HG03139 (cell line): ENCODE results near the gene F11R.
"Not testable (repeated sequence)": the region's sequence is repeated elsewhere in the genome, so short reads cannot be mapped to it uniquely, and the experiment has no call there.

Experiments used
- ATAC-seq: cut with Tn5 transposase; IDR thresholded peaks from one replicate; pipeline ENCODE4 v1.9.1; 2021; ENCODE audit not compliant: unreplicated experiment

F11R gene

GRCh38 chr1:161016683-161017082 is 4.3 kb downstream of the F11R start:
- not testable (repeated sequence) for ATAC-seq

GRCh38 chr1:161013488-161014230 is 7.3 kb downstream of the F11R start:
- ATAC-seq, result peak; percentile 87

- no peak for ATAC-seq
Measured at GRCh38 chr1:161013131-161013487, 7.8 kb downstream of the F11R start.

GRCh38 chr1:161012420-161012819 is 8.5 kb downstream of the F11R start:
- ATAC-seq, result no peak

- ATAC-seq, result no peak
Measured at GRCh38 chr1:161009602-161010211, 11.2 kb downstream of the F11R start.

- no peak for ATAC-seq
Measured at GRCh38 chr1:161008869-161009510, 12.0 kb downstream of the F11R start.

GRCh38 chr1:161007369-161007768 is 13.6 kb downstream of the F11R start:
- no peak for ATAC-seq

- ATAC-seq, result no peak
Measured at GRCh38 chr1:161006563-161006962, 14.4 kb downstream of the F11R start.

- ATAC-seq, result no peak
Measured at GRCh38 chr1:161001525-161001924, 19.4 kb downstream of the F11R start.

- ATAC-seq, result no peak
Measured at GRCh38 chr1:161000736-161001480, 20.0 kb downstream of the F11R start.

- ATAC-seq, result no peak
Measured at GRCh38 chr1:160999376-160999775, 21.6 kb downstream of the F11R start.

- ATAC-seq, result no peak
Measured at GRCh38 chr1:160997323-160998038, 23.5 kb downstream of the F11R start.

- ATAC-seq, result no peak
Measured at GRCh38 chr1:160996178-160996577, 24.8 kb downstream of the F11R start.

- ATAC-seq, result no peak
Measured at GRCh38 chr1:160993544-160994193, 27.3 kb downstream of the F11R start.

GRCh38 chr1:160992036-160992435 is 28.9 kb downstream of the F11R start:
- not testable (repeated sequence) for ATAC-seq

GRCh38 chr1:160987359-160988050 is 33.4 kb downstream of the F11R start:
- ATAC-seq, result no peak

- ATAC-seq, result no peak
Measured at GRCh38 chr1:160985723-160986122, 35.2 kb downstream of the F11R start.

- ATAC-seq, result no peak
Measured at GRCh38 chr1:160981584-160982411, 39.2 kb downstream of the F11R start.

- no peak for ATAC-seq
Measured at GRCh38 chr1:160979286-160979685, 41.7 kb downstream of the F11R start.
